Loucy (cell line): ENCODE data around the gene GALNT18.

ENCODE experiments used
- H2AFZ ChIP-seq: fragments of 200-600 bp; sonication (generic); 2 replicates; pipeline ENCODE4 v1.6.0; 2016; ENCODE audit warnings: antibody characterized with exemption, mild to moderate bottlenecking, low read length, moderate library complexity
- H3F3A ChIP-seq: fragments of 200-600 bp; 2 replicates; pipeline ENCODE4 v1.6.0; 2016; ENCODE audit warnings: antibody characterized with exemption, low read depth, mild to moderate bottlenecking
- H3K27me3 ChIP-seq: fragments of 200-600 bp; sonication (generic); 2 replicates; pipeline ENCODE4 v1.6.1; 2014; ENCODE audit warnings: low read length, mild to moderate bottlenecking; ENCODE audit not compliant: insufficient read depth, poor library complexity, severe bottlenecking
- H3K36me3 ChIP-seq: fragments of 200-600 bp; sonication (generic); 2 replicates; pipeline ENCODE4 v1.6.1; 2016; ENCODE audit warnings: low read length; ENCODE audit not compliant: insufficient read depth
- H3K4me1 ChIP-seq: fragments of 200-600 bp; sonication (generic); 2 replicates; pipeline ENCODE4 v1.5.1; 2014; ENCODE audit warnings: low read length, mild to moderate bottlenecking; ENCODE audit not compliant: insufficient read depth, poor library complexity, severe bottlenecking
- H3K4me2 ChIP-seq: fragments of 200-600 bp; sonication (generic); 2 replicates; pipeline ENCODE4 v1.6.0; 2014; ENCODE audit warnings: antibody characterized with exemption, low read length, low read depth, mild to moderate bottlenecking; ENCODE audit not compliant: poor library complexity, severe bottlenecking
- H3K4me3 ChIP-seq: fragments of 200-600 bp; sonication (generic); 2 replicates; pipeline ENCODE4 v1.5.1; 2014; ENCODE audit warnings: low read length, mild to moderate bottlenecking, mixed read lengths; ENCODE audit not compliant: poor library complexity, severe bottlenecking
- H3K79me2 ChIP-seq: fragments of 200-600 bp; sonication (generic); 2 replicates; pipeline ENCODE4 v1.6.1; 2014; ENCODE audit warnings: low read length; ENCODE audit not compliant: insufficient read depth
- H3K9ac ChIP-seq: fragments of 200-600 bp; sonication (generic); 2 replicates; pipeline ENCODE4 v1.6.0; 2014; ENCODE audit warnings: mild to moderate bottlenecking, low read depth, low read length, moderate library complexity; ENCODE audit not compliant: poor library complexity, severe bottlenecking
- H3K9me2 ChIP-seq: fragments of 200-600 bp; sonication (generic); replicated peaks from 2 replicates; pipeline ENCODE4 v1.6.1; 2016; ENCODE audit warnings: low read depth, low read length, mixed read lengths
- H3K9me3 ChIP-seq: fragments of 200-600 bp; sonication (generic); 2 replicates; pipeline ENCODE4 v1.6.1; 2014; ENCODE audit warnings: mild to moderate bottlenecking, antibody characterized with exemption, low read length, low read depth; ENCODE audit not compliant: insufficient read depth
- H4K20me1 ChIP-seq: fragments of 200-600 bp; sonication (generic); 2 replicates; pipeline ENCODE4 v1.6.0; 2014; ENCODE audit warnings: antibody characterized with exemption, low read length, mild to moderate bottlenecking; ENCODE audit not compliant: insufficient read depth, poor library complexity, severe bottlenecking
- CTCF ChIP-seq: fragments of 200-600 bp; sonication (generic); conservative IDR thresholded peaks from 2 replicates; pipeline ENCODE4 v1.5.1; 2014; ENCODE audit warnings: mild to moderate bottlenecking, antibody characterized with exemption, low read length
- EZH2phosphoT487 ChIP-seq: fragments of 200-600 bp; IDR thresholded peaks from 2 replicates; pipeline ENCODE4 v1.6.1; 2018; ENCODE audit warnings: antibody characterized with exemption, mild to moderate bottlenecking, moderate library complexity, borderline replicate concordance

Gene GALNT18

GRCh38 chr11:11476971-11477645 lies 144.7 kb downstream of the GALNT18 start:
- no peaks in the 10 kb centered on the region for H3K27me3 ChIP-seq
- no peak for TF ChIP-seq CTCF
- no peak overlapping the region for H3K4me3 ChIP-seq
- no peak overlapping the region for H3K4me2 ChIP-seq
- H2AFZ ChIP-seq = no peak overlapping the region
- no peaks in the 10 kb centered on the region for H3K9me2 ChIP-seq
- H3K9ac ChIP-seq = no peak overlapping the region
- H3F3A ChIP-seq = no peaks in the 10 kb centered on the region
- no peaks in the 10 kb centered on the region for H3K36me3 ChIP-seq
- no peaks in the 10 kb centered on the region for H3K79me2 ChIP-seq
- no peaks in the 10 kb centered on the region for H4K20me1 ChIP-seq
- H3K4me1 ChIP-seq = no peaks in the 10 kb centered on the region
- H3K9me3 ChIP-seq = no peaks in the 10 kb centered on the region

- H3K4me3 ChIP-seq = no peak overlapping the region
- no peaks in the 10 kb centered on the region for H4K20me1 ChIP-seq
- no peaks in the 10 kb centered on the region for H3K9me2 ChIP-seq
These were observed 145.3 kb downstream of the GALNT18 start for GRCh38 chr11:11476499-11476898.

GRCh38 chr11:11472106-11472505 lies 149.7 kb downstream of the GALNT18 start:
- H3K4me2 ChIP-seq = no peak overlapping the region
- no peak overlapping the region for H3K4me3 ChIP-seq
- H3K79me2 ChIP-seq = no peaks in the 10 kb centered on the region
- no peaks in the 10 kb centered on the region for H3K27me3 ChIP-seq
- TF ChIP-seq EZH2phosphoT487 = no peak
- no peak for TF ChIP-seq CTCF
- no peaks in the 10 kb centered on the region for H3K4me1 ChIP-seq
- H3K9me2 ChIP-seq = no peaks in the 10 kb centered on the region
- no peak overlapping the region for H2AFZ ChIP-seq
- no peaks in the 10 kb centered on the region for H3F3A ChIP-seq
- no peaks in the 10 kb centered on the region for H4K20me1 ChIP-seq
- no peak overlapping the region for H3K9ac ChIP-seq
- no peaks in the 10 kb centered on the region for H3K9me3 ChIP-seq
- H3K36me3 ChIP-seq = no peaks in the 10 kb centered on the region

More at GRCh38 chr11:11476499-11476898, 145.3 kb downstream of the GALNT18 start:
- TF ChIP-seq CTCF = no peak
- no peak for TF ChIP-seq EZH2phosphoT487
- H3K36me3 ChIP-seq = no peaks in the 10 kb centered on the region
- H3F3A ChIP-seq = no peaks in the 10 kb centered on the region
- no peaks in the 10 kb centered on the region for H3K4me1 ChIP-seq
- no peaks in the 10 kb centered on the region for H3K27me3 ChIP-seq
- no peaks in the 10 kb centered on the region for H3K9me3 ChIP-seq
- H3K4me2 ChIP-seq = no peak overlapping the region
- H2AFZ ChIP-seq = no peak overlapping the region
- no peak overlapping the region for H3K9ac ChIP-seq
- H3K79me2 ChIP-seq = no peaks in the 10 kb centered on the region
